SK-N-SH treated with all-trans-retinoic acid at 6 μM for 48 hours (cell line): Measurements from ENCODE around the gene CPNE2.
A peak's percentile ranks its signal among the peaks of the same experiment; 100 is the strongest.

ENCODE experiments used
- ATAC-seq: fragments of 200-7000 bp; cut with Tn5 transposase; 3 replicates; pipeline ENCODE4 v1.9.1; 2020; ENCODE audit warnings: mild to moderate bottlenecking, moderate library complexity
- ARNTL ChIP-seq: fragments of 450-650 bp; formaldehyde crosslinking; IDR thresholded peaks from 2 replicates; pipeline ENCODE4 v1.5.0; 2020; ENCODE audit warnings: low read depth, mild to moderate bottlenecking, moderate library complexity, borderline replicate concordance
- BACH2 ChIP-seq: fragments of 250-450 bp; sonication (Bioruptor Pico); IDR thresholded peaks from 2 replicates; pipeline ENCODE4 v1.9.0; 2021; ENCODE audit warnings: mild to moderate bottlenecking, borderline replicate concordance
- CSDC2 ChIP-seq: fragments of 250-450 bp; sonication (Bioruptor Pico); IDR thresholded peaks from 2 replicates; pipeline ENCODE4 v1.5.0; 2020; ENCODE audit warnings: mild to moderate bottlenecking, moderate library complexity
- ESRRG ChIP-seq: fragments of 250-450 bp; sonication (Bioruptor Pico); IDR thresholded peaks from 2 replicates; pipeline ENCODE4 v1.6.1; 2021; ENCODE audit warnings: mild to moderate bottlenecking
- ISL1 ChIP-seq: fragments of 250-450 bp; sonication (Bioruptor Pico); IDR thresholded peaks from 2 replicates; pipeline ENCODE4 v2.1.2; 2022; ENCODE audit warnings: mild to moderate bottlenecking, moderate library complexity
- OSR1 ChIP-seq: fragments of 250-450 bp; sonication (Bioruptor Pico); IDR thresholded peaks from 2 replicates; pipeline ENCODE4 v1.8.0; 2022; ENCODE audit warnings: moderate library complexity, mild to moderate bottlenecking, inconsistent platforms
- RARB ChIP-seq: fragments of 250-450 bp; sonication (Bioruptor Pico); IDR thresholded peaks from 2 replicates; pipeline ENCODE4 v1.8.0; 2021; ENCODE audit warnings: mild to moderate bottlenecking, moderate library complexity
- SNAI2 ChIP-seq: fragments of 250-450 bp; sonication (Bioruptor Pico); IDR thresholded peaks from 2 replicates; pipeline ENCODE4 v1.5.0; 2020; ENCODE audit warnings: mild to moderate bottlenecking, moderate library complexity
- TCF4 ChIP-seq: fragments of 250-450 bp; sonication (Bioruptor Pico); IDR thresholded peaks from 2 replicates; pipeline ENCODE4 v1.8.0; 2021; ENCODE audit warnings: mild to moderate bottlenecking, moderate library complexity, borderline replicate concordance
- TOX ChIP-seq: fragments of 250-450 bp; sonication (Bioruptor Pico); IDR thresholded peaks from 2 replicates; pipeline ENCODE4 v1.8.0; 2021; ENCODE audit warnings: mild to moderate bottlenecking, moderate library complexity, borderline replicate concordance
- ZC3H10 ChIP-seq: fragments of 250-450 bp; sonication (Bioruptor Pico); IDR thresholded peaks from 2 replicates; pipeline ENCODE4 v1.5.1; 2021; ENCODE audit warnings: mild to moderate bottlenecking, moderate library complexity
- ZFP3 ChIP-seq: fragments of 250-450 bp; sonication (Bioruptor Pico); IDR thresholded peaks from 2 replicates; pipeline ENCODE4 v1.5.0; 2020; ENCODE audit warnings: mild to moderate bottlenecking, moderate library complexity
- ZFP30 ChIP-seq: fragments of 450-650 bp; formaldehyde crosslinking; IDR thresholded peaks from 2 replicates; pipeline ENCODE4 v1.5.0; 2022; ENCODE audit warnings: mild to moderate bottlenecking, moderate library complexity
- ZNF565 ChIP-seq: fragments of 450-650 bp; formaldehyde crosslinking; conservative IDR thresholded peaks from 2 replicates; pipeline ENCODE4 v1.5.0; 2020; ENCODE audit warnings: low read depth, mild to moderate bottlenecking, moderate library complexity
- ZNF8 ChIP-seq: fragments of 450-650 bp; formaldehyde crosslinking; IDR thresholded peaks from 2 replicates; pipeline ENCODE4 v1.5.0; 2020; ENCODE audit warnings: mild to moderate bottlenecking, moderate library complexity
- TF ChIP-seq, protein P1 (sequence below): fragments of 250-450 bp; sonication (Bioruptor Pico); IDR thresholded peaks from 2 replicates; pipeline ENCODE4 v1.8.0; 2020; ENCODE audit warnings: mild to moderate bottlenecking, moderate library complexity, borderline replicate concordance
- TF ChIP-seq, protein P2 (sequence below): fragments of 250-450 bp; sonication (Bioruptor Pico); IDR thresholded peaks from 2 replicates; pipeline ENCODE4 v1.5.1; 2020; ENCODE audit warnings: low read depth, mild to moderate bottlenecking, moderate library complexity
- TF ChIP-seq, protein P3 (sequence below): fragments of 250-450 bp; sonication (Bioruptor Pico); IDR thresholded peaks from 2 replicates; pipeline ENCODE4 v1.8.0; 2021; ENCODE audit warnings: low read depth, mild to moderate bottlenecking, moderate library complexity, borderline replicate concordance
- TF ChIP-seq, protein P4 (sequence below): fragments of 250-450 bp; sonication (Bioruptor Pico); IDR thresholded peaks from 2 replicates; pipeline ENCODE4 v1.5.1; 2021; ENCODE audit warnings: mild to moderate bottlenecking, moderate library complexity

The CPNE2 gene

DNA sequence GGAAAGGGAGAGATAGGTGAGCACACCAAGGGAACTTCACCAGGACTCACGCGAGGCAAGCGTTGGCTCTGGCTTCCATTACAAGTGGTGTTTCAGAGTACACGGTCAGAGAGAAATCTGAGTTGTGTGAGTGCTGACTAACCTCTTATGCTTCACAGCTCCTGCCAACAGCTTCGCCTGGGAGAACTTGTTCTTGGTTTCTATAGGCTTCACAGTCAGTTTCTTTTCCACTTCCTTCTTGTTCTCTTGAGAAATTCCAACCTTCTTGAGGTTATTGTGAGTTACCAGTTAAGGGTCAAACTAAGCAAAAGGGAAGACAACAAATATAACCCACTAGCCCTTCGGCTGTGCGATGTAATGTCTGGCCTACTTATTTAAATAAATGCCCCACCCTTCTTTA lies 74.6 kb downstream of the CPNE2 start:
- no peak for TF ChIP-seq SNAI2 (CRISPR knock-in tag)
- TF ChIP-seq CSDC2 (CRISPR knock-in tag) = no peak
- TF ChIP-seq, protein P1, sequence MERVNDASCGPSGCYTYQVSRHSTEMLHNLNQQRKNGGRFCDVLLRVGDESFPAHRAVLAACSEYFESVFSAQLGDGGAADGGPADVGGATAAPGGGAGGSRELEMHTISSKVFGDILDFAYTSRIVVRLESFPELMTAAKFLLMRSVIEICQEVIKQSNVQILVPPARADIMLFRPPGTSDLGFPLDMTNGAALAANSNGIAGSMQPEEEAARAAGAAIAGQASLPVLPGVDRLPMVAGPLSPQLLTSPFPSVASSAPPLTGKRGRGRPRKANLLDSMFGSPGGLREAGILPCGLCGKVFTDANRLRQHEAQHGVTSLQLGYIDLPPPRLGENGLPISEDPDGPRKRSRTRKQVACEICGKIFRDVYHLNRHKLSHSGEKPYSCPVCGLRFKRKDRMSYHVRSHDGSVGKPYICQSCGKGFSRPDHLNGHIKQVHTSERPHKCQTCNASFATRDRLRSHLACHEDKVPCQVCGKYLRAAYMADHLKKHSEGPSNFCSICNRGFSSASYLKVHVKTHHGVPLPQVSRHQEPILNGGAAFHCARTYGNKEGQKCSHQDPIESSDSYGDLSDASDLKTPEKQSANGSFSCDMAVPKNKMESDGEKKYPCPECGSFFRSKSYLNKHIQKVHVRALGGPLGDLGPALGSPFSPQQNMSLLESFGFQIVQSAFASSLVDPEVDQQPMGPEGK (CRISPR knock-in tag) = no peak
- no peak for TF ChIP-seq TOX
- TF ChIP-seq, protein P2, sequence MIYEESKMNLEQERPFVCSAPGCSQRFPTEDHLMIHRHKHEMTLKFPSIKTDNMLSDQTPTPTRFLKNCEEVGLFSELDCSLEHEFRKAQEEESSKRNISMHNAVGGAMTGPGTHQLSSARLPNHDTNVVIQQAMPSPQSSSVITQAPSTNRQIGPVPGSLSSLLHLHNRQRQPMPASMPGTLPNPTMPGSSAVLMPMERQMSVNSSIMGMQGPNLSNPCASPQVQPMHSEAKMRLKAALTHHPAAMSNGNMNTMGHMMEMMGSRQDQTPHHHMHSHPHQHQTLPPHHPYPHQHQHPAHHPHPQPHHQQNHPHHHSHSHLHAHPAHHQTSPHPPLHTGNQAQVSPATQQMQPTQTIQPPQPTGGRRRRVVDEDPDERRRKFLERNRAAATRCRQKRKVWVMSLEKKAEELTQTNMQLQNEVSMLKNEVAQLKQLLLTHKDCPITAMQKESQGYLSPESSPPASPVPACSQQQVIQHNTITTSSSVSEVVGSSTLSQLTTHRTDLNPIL = no peak
- ATAC-seq = no peak

DNA sequence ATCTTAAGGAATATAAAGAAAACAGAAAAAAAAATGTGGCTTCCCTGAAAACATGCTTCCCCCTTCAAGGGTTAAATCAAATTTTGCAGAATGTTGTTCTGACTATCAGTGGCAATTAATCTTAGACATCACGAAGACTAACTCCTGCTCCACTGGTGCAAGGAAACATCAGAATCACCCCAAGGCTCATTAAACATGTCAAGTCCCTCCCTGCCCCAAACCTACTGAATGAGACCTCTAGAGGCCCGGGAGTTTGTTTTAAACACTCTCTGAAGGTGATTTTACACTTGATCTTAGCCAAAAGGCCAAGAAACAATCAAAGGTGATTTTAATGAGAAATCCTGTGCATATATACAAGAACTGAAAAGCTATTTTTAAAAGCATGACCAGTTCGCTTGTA lies 75.2 kb downstream of the CPNE2 start:
- TF ChIP-seq ZFP3 (CRISPR knock-in tag) = no peak
- TF ChIP-seq ZFP30 (CRISPR knock-in tag) = no peak
- no peak for TF ChIP-seq ZNF8 (CRISPR knock-in tag)
- TF ChIP-seq ZNF565 (CRISPR knock-in tag) = no peak
- TF ChIP-seq RARB (CRISPR knock-in tag) = no peak
- TF ChIP-seq, all 23 proteins: peak for 0
- no peak for ATAC-seq

DNA sequence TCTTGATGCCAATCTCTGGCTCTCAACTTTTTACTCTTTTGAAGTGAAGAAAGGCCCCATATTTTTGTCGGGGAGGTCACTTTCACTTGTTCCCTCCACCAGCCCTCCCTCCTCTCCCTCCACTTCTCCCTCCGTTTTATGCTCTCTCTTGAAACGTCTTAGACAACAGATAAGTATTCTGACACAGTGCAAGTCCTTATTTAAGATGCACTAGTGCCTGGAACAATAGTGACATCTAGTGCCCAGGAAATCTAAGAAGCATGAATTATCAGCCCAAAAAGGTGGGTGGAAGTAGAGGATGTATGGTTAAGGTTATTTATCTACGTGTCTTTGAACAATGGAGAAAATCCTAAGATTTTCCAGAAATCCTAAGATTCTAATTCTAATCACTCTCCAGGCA lies 75.6 kb downstream of the CPNE2 start:
- ATAC-seq = peak; percentile 91
- TF ChIP-seq, protein P1 (CRISPR knock-in tag) = no peak
- TF ChIP-seq, protein P3, sequence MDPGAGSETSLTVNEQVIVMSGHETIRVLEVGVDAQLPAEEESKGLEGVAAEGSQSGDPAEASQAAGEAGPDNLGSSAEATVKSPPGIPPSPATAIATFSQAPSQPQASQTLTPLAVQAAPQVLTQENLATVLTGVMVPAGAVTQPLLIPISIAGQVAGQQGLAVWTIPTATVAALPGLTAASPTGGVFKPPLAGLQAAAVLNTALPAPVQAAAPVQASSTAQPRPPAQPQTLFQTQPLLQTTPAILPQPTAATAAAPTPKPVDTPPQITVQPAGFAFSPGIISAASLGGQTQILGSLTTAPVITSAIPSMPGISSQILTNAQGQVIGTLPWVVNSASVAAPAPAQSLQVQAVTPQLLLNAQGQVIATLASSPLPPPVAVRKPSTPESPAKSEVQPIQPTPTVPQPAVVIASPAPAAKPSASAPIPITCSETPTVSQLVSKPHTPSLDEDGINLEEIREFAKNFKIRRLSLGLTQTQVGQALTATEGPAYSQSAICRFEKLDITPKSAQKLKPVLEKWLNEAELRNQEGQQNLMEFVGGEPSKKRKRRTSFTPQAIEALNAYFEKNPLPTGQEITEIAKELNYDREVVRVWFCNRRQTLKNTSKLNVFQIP = no peak
- TF ChIP-seq, protein P4, sequence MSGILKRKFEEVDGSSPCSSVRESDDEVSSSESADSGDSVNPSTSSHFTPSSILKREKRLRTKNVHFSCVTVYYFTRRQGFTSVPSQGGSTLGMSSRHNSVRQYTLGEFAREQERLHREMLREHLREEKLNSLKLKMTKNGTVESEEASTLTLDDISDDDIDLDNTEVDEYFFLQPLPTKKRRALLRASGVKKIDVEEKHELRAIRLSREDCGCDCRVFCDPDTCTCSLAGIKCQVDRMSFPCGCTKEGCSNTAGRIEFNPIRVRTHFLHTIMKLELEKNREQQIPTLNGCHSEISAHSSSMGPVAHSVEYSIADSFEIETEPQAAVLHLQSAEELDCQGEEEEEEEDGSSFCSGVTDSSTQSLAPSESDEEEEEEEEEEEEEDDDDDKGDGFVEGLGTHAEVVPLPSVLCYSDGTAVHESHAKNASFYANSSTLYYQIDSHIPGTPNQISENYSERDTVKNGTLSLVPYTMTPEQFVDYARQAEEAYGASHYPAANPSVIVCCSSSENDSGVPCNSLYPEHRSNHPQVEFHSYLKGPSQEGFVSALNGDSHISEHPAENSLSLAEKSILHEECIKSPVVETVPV (CRISPR knock-in tag) = no peak
- TF ChIP-seq ZC3H10 (CRISPR knock-in tag) (no peak), ZNF8 (CRISPR knock-in tag) (no peak), RARB (CRISPR knock-in tag) (no peak), TCF4 (CRISPR knock-in tag) (no peak), ARNTL (CRISPR knock-in tag) (no peak), ESRRG (CRISPR knock-in tag) (no peak), ZNF565 (CRISPR knock-in tag) (no peak), BACH2 (CRISPR knock-in tag) (no peak), TOX (no peak), OSR1 (CRISPR knock-in tag) (no peak)
- TF ChIP-seq, protein P2 = no peak

DNA sequence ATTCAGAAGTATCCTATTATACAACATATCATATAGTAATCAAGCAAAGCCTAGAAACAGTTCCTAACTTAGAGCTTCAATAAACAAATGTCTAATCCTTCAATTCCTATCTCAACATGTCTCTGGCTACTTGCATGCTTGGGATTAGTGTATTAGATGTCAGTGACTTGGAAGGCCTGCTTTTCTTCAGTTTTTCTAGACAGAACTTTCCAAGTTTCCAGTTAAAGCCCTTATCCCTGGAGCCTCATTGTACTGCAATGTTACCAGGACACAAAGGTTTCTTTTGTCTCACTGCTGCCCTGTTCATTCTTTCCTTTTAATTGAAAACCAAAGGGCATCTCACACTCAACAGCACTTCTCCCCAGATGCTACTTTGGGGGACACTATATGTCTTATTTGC lies 76.9 kb downstream of the CPNE2 start:
- ATAC-seq = no peak
- TF ChIP-seq ESRRG (CRISPR knock-in tag) (no peak), ZFP30 (CRISPR knock-in tag) (no peak), ISL1 (CRISPR knock-in tag) (no peak)
- TF ChIP-seq, protein P1 (CRISPR knock-in tag) = no peak
- TF ChIP-seq, protein P3 = no peak
- TF ChIP-seq, protein P4 (CRISPR knock-in tag) = no peak
- TF ChIP-seq, all 23 proteins: peak for 0
